Epithelial cell of esophagus (primary cell): ENCODE measurements around the gene ERCC6.

Source experiments
- DNase-seq: peaks from one replicate; pipeline ENCODE4 v3.0.0; 2010; ENCODE audit warnings: low read depth
- H3K4me3 ChIP-seq: 2 replicates; pipeline ENCODE4 v1.5.1; 2011; ENCODE audit warnings: mild to moderate bottlenecking, low read length, control low read depth
- TF ChIP-seq, protein P1 (sequence below): IDR thresholded peaks from 2 replicates; pipeline ENCODE4 v1.5.1; 2011; ENCODE audit warnings: low read depth, mild to moderate bottlenecking, low read length, control low read depth, inconsistent platforms; ENCODE audit not compliant: insufficient read depth; ENCODE audit errors: missing control alignments

The ERCC6 gene

DNA sequence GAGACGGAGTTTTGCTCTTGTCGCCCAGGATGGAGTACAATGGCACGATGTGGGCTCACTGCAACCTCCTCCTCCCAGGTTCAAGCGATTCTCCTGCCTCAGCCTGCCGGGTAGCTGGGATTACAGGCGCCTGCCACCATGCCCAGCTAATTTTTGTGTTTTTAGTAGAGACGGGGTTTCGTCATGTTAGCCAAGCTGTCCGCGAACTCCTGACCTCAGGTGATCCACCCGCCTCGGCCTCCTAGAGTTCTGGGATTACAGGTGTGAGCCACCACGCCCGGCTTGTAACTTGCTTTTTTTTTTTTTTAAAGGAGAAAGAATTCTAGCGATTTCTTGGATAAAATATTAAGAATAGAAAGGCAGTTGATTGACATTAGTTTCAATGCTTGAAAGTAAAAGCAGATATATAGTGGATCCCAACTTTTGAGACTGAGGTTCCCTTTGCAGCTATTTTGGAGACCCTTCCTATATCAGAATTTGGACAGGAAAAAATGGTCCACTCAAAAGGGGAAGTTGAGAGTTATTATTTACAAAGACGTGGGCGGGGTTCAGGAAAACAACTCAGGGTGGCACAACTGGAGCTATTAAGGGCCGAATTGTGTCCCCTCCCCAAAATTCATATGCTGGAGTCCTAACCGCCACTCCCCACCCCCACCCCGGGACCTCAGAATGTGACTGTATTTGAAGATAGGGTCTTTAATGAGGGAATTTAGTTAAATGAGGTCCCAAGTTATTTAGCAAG, 1.3 kb upstream of the ERCC6 start:
- H3K4me3 ChIP-seq, result no peak overlapping the region
- DNase-seq, result no peak
- TF ChIP-seq, protein P1, sequence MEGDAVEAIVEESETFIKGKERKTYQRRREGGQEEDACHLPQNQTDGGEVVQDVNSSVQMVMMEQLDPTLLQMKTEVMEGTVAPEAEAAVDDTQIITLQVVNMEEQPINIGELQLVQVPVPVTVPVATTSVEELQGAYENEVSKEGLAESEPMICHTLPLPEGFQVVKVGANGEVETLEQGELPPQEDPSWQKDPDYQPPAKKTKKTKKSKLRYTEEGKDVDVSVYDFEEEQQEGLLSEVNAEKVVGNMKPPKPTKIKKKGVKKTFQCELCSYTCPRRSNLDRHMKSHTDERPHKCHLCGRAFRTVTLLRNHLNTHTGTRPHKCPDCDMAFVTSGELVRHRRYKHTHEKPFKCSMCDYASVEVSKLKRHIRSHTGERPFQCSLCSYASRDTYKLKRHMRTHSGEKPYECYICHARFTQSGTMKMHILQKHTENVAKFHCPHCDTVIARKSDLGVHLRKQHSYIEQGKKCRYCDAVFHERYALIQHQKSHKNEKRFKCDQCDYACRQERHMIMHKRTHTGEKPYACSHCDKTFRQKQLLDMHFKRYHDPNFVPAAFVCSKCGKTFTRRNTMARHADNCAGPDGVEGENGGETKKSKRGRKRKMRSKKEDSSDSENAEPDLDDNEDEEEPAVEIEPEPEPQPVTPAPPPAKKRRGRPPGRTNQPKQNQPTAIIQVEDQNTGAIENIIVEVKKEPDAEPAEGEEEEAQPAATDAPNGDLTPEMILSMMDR, result no peak

DNA sequence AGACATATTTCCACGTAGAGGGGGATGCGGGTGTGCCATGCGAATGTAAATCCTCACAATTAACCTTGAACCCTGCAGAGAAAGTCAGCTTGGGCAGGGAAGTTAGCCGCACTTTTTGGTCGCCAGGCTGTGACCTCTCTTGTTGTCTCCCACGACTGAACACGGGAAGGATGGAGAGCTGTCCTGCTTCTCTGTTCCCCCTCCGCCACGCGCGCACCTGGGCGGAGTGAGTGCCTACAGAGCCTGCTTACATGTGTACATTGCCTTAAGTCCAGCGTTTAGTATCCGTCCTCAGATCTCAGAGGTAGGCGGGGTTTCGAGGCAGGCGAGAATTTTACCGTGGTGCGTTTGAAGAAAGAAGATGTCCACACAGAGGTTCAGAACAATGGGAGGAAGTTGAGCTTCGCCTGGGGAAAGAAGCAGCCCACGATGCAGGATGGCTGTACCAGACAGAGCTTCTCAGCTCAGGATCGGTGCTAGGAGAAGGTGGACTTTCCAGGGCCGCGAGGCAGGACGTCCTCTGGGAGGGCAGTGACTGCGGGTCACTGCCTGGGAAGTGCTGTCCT, 482 bp upstream of the ERCC6 start:
- H3K4me3 ChIP-seq, result peak overlapping the region; percentile 57
- peak; percentile 66 for DNase-seq
- TF ChIP-seq, protein P1, result no peak

DNA sequence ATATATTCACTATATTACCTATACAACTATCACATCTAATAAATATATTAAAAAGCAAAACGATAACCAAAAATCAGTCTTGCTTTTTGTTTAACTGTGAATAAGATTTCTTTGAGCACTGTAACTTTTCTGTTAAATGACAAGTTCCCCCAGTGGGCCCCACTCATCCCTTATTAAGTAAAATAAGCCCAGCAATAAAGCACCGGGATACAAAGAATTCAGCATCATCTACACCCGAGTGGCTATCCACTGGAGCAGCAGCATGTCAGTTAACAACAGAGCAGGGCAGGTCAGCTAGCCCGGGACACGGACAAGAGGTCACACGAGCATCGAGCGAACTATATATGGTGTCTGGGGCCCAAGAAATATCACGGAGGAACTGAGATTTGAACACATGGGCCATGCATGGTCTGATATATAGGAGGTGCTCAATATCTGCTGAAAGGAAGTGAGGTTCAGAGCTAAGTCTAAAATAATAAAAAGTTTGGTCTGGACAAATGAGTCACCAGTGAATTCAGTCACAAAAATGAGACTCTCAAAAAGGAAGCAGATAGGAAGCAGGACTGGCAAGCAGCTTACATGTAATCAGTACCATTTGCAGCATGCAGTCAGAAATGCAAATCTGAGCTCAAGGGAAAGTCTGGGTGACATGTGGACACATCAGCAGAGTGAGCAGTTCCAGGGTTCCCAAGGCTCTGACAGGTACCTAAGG, 4.1 kb downstream of the ERCC6 start:
- peak; percentile 39 for DNase-seq
- no peak overlapping the region for H3K4me3 ChIP-seq
- TF ChIP-seq, protein P1, result no peak

DNA sequence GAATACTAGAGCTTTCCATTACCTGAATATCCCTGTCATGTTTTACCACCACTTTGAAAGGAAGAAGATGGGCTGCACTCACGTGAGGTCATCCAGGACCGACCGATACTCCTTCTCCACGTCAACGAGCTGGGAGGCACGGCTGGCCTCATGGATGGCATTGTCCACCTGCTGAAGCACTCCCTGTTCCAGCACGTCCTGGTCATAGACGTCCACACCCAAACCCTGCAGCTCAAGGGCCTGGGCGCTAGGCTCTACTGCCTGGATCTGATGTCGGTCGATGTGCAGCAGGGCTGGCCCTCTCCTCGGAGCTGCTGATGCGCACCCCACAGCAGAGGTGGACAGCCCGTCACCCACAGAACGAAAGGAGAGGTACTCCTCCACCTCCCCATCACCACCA, 6.5 kb downstream of the ERCC6 start:
- no peak overlapping the region for H3K4me3 ChIP-seq
- TF ChIP-seq, protein P1, result no peak
- no peak for DNase-seq

DNA sequence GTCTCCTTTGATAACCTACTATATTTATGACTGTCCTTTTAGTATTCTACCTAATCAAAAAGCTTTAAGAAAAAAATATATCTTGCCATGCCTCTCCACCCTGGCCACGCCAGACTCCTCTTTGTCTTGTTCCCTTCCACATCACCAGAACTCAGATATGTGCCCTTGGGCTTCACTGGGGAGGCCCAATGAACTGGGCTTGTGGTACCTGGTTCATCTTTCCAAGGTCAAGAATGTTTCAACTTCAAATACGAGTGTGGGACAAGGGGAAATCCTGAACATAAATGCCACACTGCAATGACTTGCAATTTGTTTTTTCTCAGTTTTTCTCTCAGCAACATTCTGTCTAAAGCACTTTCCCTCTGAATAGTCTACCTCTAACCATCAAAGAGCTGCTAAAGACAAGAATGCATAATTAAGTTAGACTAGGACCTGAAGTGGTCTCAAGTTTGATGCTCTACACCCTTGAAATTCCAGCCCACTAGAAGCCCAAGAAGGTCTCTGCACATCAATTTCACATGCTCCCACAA, 9.9 kb downstream of the ERCC6 start:
- DNase-seq, result no peak
- TF ChIP-seq, protein P1, result no peak
- no peak overlapping the region for H3K4me3 ChIP-seq

DNA sequence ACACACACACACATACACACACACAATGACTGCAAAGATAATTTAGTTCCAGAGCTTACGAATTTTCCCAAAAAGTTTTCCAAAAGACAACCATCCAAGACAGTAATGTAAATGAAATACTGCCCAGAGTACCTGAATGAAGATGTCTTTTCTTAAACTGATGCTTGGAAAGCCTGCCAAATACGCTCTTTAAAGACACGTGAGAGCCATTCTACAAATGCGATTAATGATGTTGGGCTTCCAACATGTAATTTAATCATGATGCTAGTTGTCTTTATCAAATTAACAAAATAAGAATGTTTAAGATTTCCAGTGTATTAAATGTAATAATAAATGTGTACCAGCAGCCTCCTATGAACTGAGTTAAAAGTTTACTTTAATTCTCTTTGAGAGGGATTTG, 11.1 kb downstream of the ERCC6 start:
- TF ChIP-seq, protein P1, result no peak
- no peak for DNase-seq
- H3K4me3 ChIP-seq, result no peak overlapping the region
